GM12892 (cell line): ENCODE results near the gene FZD7.

Experiments used
- POLR2A ChIP-seq: IDR thresholded peaks from 2 replicates; pipeline ENCODE4 v1.6.1; 2011; ENCODE audit warnings: low read depth, low read length, control low read depth
- TAF1 ChIP-seq: IDR thresholded peaks from 2 replicates; pipeline ENCODE4 v1.6.1; 2011; ENCODE audit warnings: low read depth, mild to moderate bottlenecking, control low read depth, low read length, borderline replicate concordance

GRCh38 chr2:201990069-201990468 is 43.6 kb upstream of the FZD7 start:
- TF ChIP-seq TAF1 (no peak), POLR2A (no peak)
